GM21576 (cell line): ENCODE data around the gene APBB1IP.
"Not testable (repeated sequence)": the region's sequence is repeated elsewhere in the genome, so short reads cannot be mapped to it uniquely, and the experiment has no call there.

Experiments used
- ATAC-seq: cut with Tn5 transposase; IDR thresholded peaks from one replicate; pipeline ENCODE4 v1.9.1; 2021; ENCODE audit warnings: mild to moderate bottlenecking, moderate library complexity; ENCODE audit not compliant: unreplicated experiment

Gene APBB1IP

DNA sequence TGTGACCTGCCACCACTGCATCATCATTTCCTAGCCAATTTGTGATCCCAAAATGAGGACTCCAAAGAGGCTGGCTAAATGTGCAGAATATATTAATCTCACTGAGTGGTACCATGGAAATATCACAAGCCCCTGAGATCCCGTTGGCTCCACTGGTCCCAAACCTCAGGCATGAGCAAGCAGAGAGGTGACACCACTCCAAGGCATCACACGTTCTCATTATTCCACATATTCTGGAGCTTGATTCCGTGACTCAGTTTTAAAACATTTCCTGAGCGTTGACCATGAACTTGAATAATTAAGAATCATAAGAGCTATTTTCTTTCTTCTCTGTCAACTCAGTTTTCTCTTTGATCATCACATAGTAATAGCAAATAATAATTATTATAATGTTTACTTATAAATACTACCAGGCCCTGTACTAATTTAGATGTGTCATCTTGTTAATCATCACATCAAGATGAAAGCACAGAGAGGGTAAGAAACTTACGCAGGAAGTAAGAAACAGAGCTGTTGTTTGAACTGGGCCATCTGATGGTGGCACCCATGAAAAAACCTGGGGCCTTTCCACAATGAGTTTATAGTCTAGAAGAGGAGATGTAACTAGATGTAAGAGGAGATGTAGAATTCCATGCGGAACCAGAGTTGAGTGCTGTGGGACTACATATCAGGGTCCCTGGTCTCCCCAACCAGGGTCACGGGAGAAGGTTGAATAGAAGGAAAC, 3.5 kb downstream of the APBB1IP start:
- no peak for ATAC-seq

DNA sequence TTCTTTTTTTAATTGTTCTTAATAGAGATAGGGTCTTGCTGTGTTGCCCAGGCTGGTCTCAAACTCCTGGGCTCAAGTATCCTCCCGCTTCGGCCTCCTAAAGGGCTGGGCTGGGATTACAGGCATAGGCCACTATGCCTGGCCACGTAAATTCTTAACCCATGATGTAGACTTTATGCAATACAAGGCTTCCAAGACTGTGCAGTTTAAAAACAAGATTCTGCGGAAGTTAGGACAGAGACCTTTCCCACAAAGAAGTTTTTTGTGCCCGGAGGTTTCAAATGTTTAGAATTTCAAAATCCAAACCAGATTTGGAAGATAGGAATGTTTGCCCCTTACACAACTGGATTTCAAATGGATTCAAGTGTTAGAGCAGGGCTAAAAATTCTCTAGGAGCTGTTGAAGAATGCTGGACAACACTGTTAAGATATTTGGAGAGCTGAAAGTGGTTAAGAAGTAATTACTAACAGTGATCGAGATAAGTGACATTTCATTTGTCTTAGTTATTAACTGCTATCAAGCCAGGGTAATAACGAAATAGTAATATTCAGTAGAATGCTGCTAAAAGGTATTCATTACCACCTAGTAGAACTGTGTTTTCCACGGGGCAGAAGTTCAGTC, 7.4 kb downstream of the APBB1IP start:
- ATAC-seq, result no peak

DNA sequence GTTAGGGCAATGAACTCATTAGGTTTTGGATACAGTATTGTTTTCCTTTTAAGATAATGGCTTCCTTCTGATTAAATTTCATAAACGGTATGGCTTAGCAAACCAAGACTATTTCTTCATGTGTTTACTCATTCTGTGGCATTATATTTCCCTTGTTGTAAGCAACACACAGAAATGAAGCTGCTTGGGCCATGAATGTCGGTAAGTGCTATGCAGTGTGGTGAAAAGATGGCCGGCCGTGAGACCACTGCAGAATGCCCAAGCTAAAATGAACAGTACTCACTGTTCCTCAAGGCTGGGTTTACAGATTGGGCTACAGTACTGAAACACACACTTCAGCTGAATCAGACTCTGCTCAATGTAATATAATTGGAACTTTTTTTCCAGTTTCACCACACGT, 8.1 kb downstream of the APBB1IP start:
- no peak for ATAC-seq

DNA sequence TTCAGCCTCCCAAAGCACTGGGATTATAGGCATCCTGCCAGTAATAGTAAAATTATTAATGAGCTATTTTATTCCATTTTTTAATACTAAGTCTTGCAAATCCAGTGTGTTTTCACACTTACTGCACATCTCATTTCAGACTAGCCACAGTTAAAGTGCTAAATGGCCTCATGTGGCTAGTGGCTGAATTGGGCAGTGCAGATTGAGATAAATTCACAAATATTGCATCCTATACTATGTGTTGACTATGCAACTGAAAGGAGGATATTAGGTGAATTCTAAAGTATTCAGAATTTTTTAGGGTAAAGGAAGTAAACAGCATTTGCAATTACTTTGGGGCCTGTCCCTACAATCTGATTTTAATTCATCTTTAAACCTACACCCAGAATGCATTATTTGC, 10.2 kb downstream of the APBB1IP start:
- peak; percentile 34 for ATAC-seq

DNA sequence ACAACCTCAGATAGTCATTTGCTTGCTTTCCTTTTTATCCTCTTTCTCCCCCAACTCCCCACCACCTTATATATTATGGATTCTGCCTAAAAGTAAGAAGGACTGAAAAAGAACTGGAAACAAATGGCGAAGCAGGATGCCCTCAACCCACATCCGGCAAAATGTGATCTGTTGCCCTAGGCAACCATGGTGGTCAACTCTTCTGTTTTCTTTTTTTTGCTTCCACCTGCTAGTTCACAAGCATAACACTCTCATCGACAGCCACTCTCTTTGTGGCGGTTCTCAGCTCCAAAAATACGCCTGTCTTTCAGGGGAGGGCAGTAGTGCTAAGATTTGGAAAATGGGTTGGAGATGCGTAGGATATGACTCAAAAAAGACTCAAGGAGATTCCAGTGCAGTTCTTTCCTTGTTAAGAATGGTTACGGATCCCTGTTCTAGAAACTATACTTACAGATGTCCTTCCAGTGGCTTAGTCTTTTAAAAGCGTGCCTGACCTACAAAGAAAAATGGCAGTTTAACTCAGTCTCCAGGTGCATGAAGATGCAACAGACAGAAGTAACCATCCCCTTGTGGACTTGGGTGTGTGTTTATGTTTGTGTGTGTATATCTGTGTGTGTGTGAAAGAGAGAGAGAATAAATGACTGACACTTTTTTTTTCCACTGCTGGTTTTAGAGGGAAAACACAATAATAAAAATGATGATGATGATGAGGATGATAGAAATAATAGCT, 10.7 kb downstream of the APBB1IP start:
- ATAC-seq, result peak; percentile 86

DNA sequence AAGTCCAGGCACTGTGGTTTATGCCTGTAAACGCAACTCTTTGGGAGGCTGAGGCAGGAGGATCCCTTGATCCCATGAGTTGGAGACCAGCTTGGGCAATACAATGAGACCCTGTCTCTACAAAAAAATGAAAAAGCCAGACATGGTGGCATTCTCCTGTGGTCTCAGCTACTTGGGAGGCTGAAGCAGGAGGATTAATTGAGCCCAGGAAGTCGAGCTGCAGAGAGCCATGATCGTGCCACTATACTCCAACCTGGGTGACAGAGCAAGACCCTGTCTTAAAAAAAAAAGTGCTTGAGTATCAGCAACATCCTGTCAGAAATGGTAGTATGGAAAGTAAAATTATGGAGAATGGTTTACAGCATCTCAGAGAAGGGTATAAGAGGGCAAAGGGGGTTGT, 11.6 kb downstream of the APBB1IP start:
- no peak for ATAC-seq

DNA sequence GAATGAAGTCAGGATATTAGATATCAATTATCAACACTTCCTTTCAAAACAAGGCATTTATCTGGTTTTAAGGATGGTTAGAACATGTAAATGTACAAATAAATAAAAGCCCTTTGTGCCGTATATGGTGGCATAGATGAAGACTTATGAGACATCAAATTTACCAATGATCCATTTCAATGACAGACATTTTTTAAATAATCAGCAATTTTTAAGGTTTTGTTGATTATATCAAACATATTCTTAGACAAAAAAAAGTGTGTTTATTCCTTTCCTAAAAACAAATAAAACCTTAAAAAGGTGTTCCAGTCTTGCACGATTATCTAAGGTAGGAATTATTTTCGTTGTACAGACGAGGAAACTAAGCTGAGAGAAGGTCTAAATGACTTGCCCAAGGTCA, 13.8 kb downstream of the APBB1IP start:
- no peak for ATAC-seq

DNA sequence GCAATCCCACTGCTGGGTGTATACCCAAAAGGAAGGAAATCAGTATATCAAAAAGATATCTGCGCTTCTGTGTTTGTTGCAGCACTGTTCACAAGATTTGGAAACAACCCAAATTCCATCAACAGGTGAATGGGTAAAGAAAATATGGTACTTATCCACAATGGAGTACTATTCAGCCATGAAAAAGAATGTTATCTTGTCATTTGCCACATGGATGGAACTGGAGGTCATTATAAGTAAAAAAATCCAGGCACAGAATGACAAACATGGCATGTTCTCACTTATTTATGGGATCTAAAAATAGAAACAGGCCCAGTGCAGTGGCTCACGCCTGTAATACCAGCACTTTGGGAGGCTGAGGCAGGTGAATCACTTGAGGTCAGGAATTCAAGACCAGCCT, 15.7 kb downstream of the APBB1IP start:
- ATAC-seq, result no peak

DNA sequence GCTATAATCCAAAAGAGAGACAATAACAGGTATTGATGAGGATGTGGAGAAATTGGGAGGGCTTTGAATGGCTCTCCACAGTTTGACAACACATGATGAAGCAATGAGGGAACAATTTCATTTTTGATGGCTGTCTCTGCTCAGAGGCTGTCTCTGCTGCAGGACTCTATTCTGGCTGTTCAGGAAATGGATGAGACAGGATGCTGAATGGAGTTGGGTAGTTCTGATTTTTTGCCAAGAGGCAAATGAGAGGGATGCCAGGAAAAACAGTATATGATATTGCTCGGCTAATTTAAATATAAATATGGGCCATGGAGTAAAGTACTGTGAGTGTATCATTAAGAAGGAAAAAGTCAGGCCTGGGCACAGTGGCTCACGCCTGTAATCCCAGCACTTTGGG, 16.8 kb downstream of the APBB1IP start:
- ATAC-seq, result no peak

DNA sequence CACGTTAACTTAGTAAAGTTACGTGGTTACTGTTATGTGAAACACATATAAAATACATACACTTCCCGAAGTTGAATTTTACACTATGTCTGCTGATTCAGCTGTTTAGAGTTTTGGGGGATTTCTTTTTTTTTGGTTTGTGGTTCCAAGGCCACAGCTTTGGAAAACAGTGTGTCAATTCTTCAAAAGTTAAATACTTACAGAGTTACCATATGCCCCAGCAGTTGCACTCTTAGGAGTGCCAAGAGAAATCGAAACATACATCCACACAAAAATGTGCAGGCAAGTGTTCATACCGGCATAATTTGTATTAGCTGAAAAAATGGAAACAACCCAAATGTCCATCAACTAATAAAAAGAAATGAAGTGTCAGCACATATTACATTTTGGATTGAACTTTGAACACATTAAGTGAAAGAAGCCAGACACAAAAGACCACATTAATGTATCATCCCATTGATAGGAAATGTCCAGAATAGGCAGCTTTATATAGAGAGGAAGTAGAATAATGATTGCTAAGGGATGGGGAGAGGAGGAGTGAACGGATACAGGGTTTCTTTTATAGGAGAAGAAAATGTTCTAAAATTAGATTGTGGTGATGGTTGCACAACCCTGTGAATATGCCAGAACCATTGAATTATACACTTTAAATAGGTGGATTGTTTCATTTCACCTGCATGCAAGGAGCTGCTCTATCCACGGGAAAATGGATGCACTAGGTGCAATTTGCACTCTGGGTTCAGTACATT, 17.6 kb downstream of the APBB1IP start:
- ATAC-seq, result no peak

DNA sequence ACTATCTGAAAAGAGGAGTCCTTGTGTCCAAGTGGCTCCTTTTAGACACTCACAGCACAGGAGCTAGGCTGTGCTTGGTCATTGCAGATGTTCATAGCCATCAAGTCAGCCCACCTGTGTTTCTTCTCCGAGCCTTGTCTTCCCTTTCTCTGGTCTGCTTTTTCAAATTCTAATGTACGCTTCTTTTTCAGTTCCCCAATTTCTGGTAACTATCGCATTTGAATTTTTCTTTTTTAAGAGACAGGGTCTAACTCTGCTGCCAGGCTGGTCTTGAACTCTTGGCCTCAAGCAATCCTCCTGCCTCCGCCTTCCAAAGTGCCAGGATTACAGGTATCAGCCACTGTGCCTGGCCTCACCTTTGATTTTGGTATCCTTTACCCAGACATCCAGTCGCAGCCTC, 18.9 kb downstream of the APBB1IP start:
- ATAC-seq, result peak; percentile 88

DNA sequence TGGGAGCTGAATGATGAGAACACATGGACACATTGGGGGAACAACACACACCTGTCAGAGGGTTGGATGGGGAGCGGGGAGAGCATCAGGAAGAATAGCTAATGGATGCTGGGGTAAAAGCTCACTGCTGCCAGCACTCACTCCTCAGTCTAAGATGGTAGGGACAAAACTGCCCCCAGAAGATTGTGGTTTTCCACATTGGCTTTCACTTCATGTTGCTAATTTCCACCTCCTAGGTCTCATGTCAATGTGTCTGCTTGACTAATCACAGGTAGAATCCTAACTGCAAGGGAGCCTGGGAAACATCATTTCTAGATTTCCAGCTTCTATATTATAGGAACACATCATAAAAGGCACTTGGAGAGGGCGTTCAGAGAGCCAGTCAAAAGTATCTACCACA, 22.6 kb downstream of the APBB1IP start:
- no peak for ATAC-seq

DNA sequence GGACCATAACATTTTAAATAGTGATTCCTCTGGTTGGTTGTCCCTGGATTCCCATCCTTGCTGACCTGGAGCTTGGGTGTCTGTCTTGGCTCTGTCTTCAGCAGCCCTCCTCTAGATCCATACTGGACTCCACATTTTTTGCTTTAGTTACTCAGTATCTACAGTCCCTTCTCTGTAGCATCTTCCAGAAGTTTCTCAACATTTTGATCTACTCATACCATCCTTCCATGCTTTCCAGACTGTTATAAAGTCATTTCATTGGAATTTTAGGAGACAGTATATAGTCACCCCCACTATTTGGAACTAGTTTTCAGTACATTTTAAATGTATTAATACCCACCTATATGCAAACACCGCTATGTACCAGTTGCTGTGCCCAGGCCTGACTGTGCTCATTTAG, 25.8 kb downstream of the APBB1IP start:
- no peak for ATAC-seq

DNA sequence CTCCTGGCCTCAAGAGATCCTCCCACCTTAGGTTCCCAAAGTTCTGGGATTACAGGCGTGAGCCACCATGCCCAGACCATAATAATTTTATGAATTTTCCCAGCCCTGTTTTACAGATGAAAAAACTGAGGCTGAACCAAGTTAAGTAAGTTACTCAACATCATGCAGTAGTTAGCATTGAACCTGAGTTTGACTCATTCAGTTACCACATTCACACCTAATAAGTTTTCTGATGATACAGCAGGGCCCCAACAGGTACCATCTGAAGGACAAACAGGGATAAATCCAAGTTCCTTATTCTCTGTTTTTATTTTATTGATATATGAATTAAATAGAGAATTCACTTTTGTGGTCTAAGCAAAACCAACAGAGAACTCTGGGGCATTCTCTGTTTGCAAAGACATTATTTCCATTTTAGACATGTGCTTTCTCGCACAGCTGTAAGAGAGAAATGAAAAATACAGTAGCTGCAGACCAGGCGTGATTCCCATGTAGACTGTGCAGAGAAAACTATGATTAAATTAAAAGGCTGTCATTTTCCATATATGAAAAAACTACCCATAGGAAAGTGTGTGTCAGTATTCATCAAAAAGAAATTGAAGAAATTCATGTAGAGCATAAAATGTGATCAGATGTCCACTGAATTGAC, 26.6 kb downstream of the APBB1IP start:
- ATAC-seq, result no peak

DNA sequence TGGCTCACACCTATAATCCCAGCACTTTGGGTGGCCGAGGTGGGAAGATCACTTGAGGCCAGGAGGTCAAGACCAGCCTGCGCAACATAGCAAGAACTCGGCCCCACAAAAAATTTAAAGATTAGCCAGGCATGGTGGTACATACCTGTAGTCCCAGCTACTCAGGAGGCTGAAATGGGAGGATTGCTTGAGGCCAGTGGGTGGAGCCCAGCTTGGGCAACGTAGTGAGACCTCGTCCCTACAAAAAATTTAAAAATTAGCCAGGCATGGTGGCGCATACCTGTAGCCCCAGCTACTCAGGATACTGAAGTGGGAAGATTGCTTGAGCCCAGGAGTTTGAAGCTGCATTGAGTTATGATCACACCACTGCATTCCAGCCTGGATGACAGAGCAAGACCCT, 28.4 kb downstream of the APBB1IP start:
- ATAC-seq, result not testable (repeated sequence)

DNA sequence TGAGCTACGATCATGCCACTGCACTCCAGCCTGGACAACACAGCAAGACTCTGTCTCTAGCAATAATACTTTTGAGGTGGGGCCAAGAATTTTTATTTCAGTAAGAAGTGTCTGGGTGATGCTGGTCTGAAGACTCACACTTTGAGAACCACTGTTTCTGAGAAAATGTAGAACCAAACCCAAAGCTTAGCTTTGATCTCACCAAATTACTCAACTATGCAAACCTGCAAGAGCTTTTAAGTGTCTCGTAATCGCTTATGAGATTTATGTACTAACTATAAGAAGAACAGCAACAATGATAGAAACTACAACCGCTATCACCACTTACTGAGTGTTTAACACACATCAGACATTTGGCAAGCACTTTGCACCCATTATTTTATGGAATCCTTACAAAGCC, 29.5 kb downstream of the APBB1IP start:
- ATAC-seq, result no peak

DNA sequence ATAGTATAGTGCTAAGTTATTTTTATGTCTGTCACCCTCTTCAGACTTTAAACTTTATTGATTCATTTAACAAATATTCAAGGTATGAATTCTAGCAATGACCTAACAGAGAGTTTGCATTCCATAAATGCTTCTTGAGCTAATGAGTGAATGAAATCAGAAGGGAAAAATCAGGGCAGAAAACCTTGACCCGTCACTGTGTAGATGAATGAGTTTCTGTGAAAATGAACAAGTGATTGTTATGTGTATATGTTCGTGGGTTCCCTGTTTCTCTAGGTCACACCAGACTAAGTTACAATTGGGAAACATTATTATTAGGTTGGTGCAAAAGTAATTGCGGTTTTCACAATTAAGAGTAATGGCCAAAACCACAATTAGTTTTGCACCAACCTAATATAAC, 30.1 kb downstream of the APBB1IP start:
- ATAC-seq, result peak; percentile 3

DNA sequence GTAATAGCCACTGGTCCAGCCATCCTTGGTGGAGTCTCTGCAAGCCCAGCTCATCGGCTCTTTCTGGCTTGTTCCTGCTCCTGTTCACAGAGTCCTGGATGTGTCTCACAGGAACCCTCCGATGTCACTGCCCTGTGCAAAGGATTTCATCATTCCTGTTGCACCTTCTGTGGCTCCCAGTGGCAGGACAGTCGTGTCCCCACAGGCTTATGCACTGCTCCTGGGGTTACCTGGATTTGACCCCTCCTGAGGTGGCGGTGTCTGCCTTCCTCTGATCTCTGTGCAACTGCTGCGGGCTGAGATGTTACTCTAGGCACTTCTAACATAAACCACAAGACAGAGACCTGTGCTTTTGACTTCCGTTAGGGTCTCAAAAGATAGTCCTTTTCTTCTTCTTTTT, 30.6 kb downstream of the APBB1IP start:
- peak; percentile 61 for ATAC-seq

DNA sequence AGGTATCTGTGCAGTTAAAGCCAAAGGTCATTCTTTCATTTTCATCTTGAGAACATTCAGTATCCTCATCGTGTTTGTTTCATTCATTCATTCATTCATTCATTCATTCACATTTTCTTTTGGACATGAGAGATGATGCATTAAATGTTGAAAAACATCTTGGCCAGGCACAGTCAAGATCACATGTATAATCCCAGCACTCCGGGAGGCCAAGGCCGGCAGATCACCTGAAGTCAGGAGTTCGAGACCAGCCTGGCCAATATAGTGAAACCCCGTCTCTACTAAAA, 34.3 kb downstream of the APBB1IP start:
- ATAC-seq, result no peak

DNA sequence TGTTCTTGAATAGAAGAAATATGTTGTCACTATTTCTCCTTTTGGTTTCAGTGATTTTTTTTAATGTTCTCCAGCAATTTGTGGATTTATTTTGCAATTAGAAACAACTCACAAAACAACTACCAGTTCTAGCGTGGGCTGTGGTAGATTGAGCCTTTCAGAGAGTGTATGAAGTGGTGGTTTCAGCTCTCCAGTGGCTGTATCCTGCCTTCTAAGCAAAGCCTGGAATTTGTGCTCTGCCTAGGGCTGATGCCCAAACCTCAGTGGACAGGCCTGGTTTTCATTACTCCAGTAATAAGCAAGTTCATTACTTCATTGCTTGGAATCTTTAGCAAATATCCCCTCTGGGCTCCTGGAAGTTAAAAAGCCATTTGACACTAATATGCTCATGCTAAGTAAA, 35.9 kb downstream of the APBB1IP start:
- no peak for ATAC-seq

DNA sequence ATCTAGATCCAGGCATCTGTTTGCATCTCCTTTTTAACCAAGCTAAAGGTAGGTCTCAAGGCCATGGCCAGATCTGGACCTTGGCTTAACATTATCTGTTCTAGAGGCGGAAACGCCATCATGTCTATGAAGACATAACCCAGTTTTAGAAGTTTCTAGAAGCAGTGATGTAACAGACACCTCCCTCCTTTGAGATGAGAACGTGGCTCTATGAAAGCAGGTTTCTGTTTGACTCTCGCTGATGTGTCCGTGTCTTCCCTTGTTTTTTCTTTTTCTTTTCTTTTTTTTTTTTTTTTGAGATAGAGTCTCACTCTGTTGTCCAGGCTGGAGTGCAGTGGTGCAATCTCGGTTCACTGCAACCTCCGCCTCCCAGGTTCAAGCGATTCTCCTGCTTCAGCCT, 36.7 kb downstream of the APBB1IP start:
- not testable (repeated sequence) for ATAC-seq
